Spleen (tissue), 11 donors: Measurements from ENCODE around the gene SPEF2. TPM values are rescaled to one million over a fixed set of nuclear protein-coding genes. Genes with fewer than 3 reads are reported as not detected.
A peak's percentile ranks its signal among the peaks of the same experiment; 100 is the strongest.

Source experiments
- DNase-seq: peaks from one replicate; pipeline ENCODE4 v3.0.0-alpha.2; 2020
- H3K27ac ChIP-seq, 8 donors: fragments of 200-600 bp; sonication (generic) in 7 of 8; 1 replicate in 4 of 8; 2 replicates in 4 of 8; pipeline versions ENCODE4 v1.5.0 to v1.8.0; 2016 to 2021; ENCODE audit warnings: inconsistent platforms in 4 of 8, mild to moderate bottlenecking in 4 of 8, moderate library complexity in 1 of 8
- H3K27me3 ChIP-seq, 7 donors: fragments of 200-600 bp; sonication (generic) in 6 of 7; replicated peaks in 1 of 7; 1 replicate in 4 of 7; 2 replicates in 3 of 7; pipeline versions ENCODE4 v1.5.0 to v1.8.0; 2016 to 2021; ENCODE audit warnings: inconsistent platforms in 3 of 7, mild to moderate bottlenecking in 1 of 7
- H3K36me3 ChIP-seq, 6 donors: fragments of 200-600 bp; sonication (generic) in 5 of 6; 1 replicate in 4 of 6; 2 replicates in 2 of 6; pipeline versions ENCODE4 v1.5.0 to v1.8.0; 2016 to 2021; ENCODE audit warnings: inconsistent platforms in 2 of 6
- H3K4me1 ChIP-seq, 6 donors: fragments of 200-600 bp; sonication (generic) in 5 of 6; 1 replicate in 3 of 6; 2 replicates in 3 of 6; pipeline versions ENCODE4 v1.5.0 to v1.8.0; 2016 to 2021; ENCODE audit warnings: inconsistent platforms in 3 of 6
- H3K4me3 ChIP-seq, 8 donors: fragments of 200-600 bp; sonication (generic) in 7 of 8; 1 replicate in 4 of 8; 2 replicates in 4 of 8; pipeline versions ENCODE4 v1.5.0 to v1.8.0; 2016 to 2021; ENCODE audit warnings: inconsistent platforms in 4 of 8, mild to moderate bottlenecking in 4 of 8, moderate library complexity in 2 of 8
- H3K9me3 ChIP-seq, 8 donors: fragments of 200-600 bp; sonication (generic) in 7 of 8; 1 replicate in 4 of 8; 2 replicates in 4 of 8; pipeline versions ENCODE4 v1.5.0 to v1.8.0; 2016 to 2021; ENCODE audit warnings: inconsistent platforms in 4 of 8
- CTCF ChIP-seq, 11 experiments: fragments of 200-600 bp in 7 of 11; fragments of 450-650 bp in 4 of 11; sonication (generic) in 4 of 11; IDR thresholded peaks in 8 of 11; conservative IDR thresholded peaks in 3 of 11; 1 replicate in 7 of 11; 2 replicates in 4 of 11; pipeline versions ENCODE4 v1.4.0 to v1.8.0; 2016 to 2021; ENCODE audit warnings: antibody characterized with exemption in 11 of 11, inconsistent platforms in 4 of 11, mild to moderate bottlenecking in 1 of 11
- POLR2A ChIP-seq, 3 donors: fragments of 450-650 bp; IDR thresholded peaks; one replicate each; pipeline ENCODE4 v1.5.1; 2017; ENCODE audit warnings: antibody characterized with exemption in 3 of 3, mild to moderate bottlenecking in 1 of 3
- POLR2AphosphoS5 ChIP-seq, 3 donors: sonication (generic); formaldehyde crosslinking; IDR thresholded peaks; one replicate each; pipeline ENCODE4 v1.5.1; 2017; ENCODE audit warnings: antibody characterized with exemption in 3 of 3
- WGBS, 5 donors: extraction: QIAGEN DNeasy Blood & Tissue Kit in 3 of 5; methylation state at CpG; one replicate each; pipeline versions ENCODE4 v1.1.5 to v1.1.7; 2013 to 2018; 5-methylcytosine and 5-hydroxymethylcytosine counted together
- intact Hi-C: fragments of 100-400 bp; cut with DNase I; formaldehyde crosslinking; loops from one replicate; pipeline ENCODE4 v1.15.0; 2023; ENCODE audit warnings: low total_unique reads
- polyA plus RNA-seq, 3 donors: library from polyadenylated mRNA; stranded (reverse); fragments of 200-250 nt; gene quantifications; one replicate each; pipeline ENCODE4 v1.2.1, GENCODE V29; 2013
- total RNA-seq, 7 donors: library from RNA; depleted of rRNA in 3 of 7; stranded (reverse); fragments of >200 nt in 3 of 7; fragmentation: NEBNext Ultra II Directional in 4 of 7; extraction: Animal tissue kit (Norgen Biotek cat#: 25700) in 4 of 7; gene quantifications; one replicate each; pipeline versions ENCODE4 v1.1.0 to v1.2.1, GENCODE V29; 2016 to 2021
- donor health status: healthy with polysubstance abuse.
- donor health status: DM: no; HTN: no; CAD: no; lungs with moderate emphysema.
- donor health status: DM: no; HTN: no; CAD: no.
- donor health status: Bipolar disorder and iron deficiency.
- donor health status: healthy.
- donor health status: DM: no; HTN: no; CAD: no.
- donor health status: DM: yes; HTN: yes; CAD: no.

The SPEF2 gene
- total and polyA plus RNA-seq, 10 donors: 1.7 to 22.6 (median 8.5) TPM

GRCh38 chr5:35618304-35618636 lies 607 bp downstream of the SPEF2 start:
- Histone ChIP-seq H3K4me3 (peak overlapping the region; percentile 55 to 88 (median 73)), H3K27me3 (peaks cover 0 to 5% (median 0%) of the 10 kb centered on the region in 7 donors), H3K36me3 (no peaks in the 10 kb centered on the region), H3K9me3 (peaks cover 0 to 6% (median 0%) of the 10 kb centered on the region in 8 donors), H3K4me1 (peaks cover 0 to 22% (median 9%) of the 10 kb centered on the region in 6 donors), H3K27ac (peak overlapping the region in 4 of 8 donors; percentile 59 to 69 (median 64))
- WGBS, 5 donors: 0 to 3% (median 2%) methylated on average over 4 of the region's 4 CpGs
- DNase-seq: no peak
- intact Hi-C loops: loop anchor here (5.0 kb wide), 1 partner anchor 309 kb away; no protein-coding TSS in a partner anchor
- TF ChIP-seq POLR2A (IDR thresholded peaks at IDR 0.05) (no peak), CTCF (IDR thresholded peaks at IDR 0.05 in 8 of 11, conservative IDR thresholded peaks at IDR 0.05 in 3 of 11) (no peak), POLR2AphosphoS5 (IDR thresholded peaks at IDR 0.05) (no peak)

DNA sequence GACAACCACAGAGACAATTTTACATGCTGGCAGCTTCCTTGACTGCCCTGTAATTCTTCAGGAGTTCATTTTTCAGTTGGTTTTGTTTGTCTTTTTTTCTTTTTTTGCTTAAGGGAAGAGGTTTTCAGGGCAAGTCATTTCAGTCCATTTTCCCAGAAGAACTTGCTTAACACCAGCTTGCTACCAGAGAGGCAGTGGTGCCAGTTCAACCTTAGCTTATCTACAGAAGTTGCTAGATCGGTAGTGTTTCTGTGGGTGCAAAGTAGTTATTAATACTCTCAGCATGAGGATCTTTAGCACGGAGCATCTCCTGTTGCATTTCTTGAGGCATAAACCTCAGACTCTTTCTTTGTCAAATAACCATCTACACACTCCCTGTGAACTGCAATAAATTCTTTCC lies 1.1 kb downstream of the SPEF2 start:
- Histone ChIP-seq H3K36me3 (no peaks in the 10 kb centered on the region), H3K27ac (no peak overlapping the region), H3K27me3 (peaks cover 0 to 5% (median 0%) of the 10 kb centered on the region in 7 donors), H3K4me1 (peaks cover 0 to 22% (median 9%) of the 10 kb centered on the region in 6 donors), H3K4me3 (peak overlapping the region in 4 of 8 donors; percentile 70 to 88 (median 83)), H3K9me3 (peaks cover 0 to 6% (median 0%) of the 10 kb centered on the region in 8 donors)
- TF ChIP-seq POLR2AphosphoS5 (IDR thresholded peaks at IDR 0.05) (no peak), CTCF (IDR thresholded peaks at IDR 0.05 in 8 of 11, conservative IDR thresholded peaks at IDR 0.05 in 3 of 11) (no peak), POLR2A (IDR thresholded peaks at IDR 0.05) (no peak)
- intact Hi-C loops: loop anchor here (5.0 kb wide), 1 partner anchor 309 kb away; no protein-coding TSS in a partner anchor
- DNase-seq: no peak
- 75 to 86% (median 77%) methylated on average over 2 of the region's 2 CpGs for WGBS, 5 donors

DNA sequence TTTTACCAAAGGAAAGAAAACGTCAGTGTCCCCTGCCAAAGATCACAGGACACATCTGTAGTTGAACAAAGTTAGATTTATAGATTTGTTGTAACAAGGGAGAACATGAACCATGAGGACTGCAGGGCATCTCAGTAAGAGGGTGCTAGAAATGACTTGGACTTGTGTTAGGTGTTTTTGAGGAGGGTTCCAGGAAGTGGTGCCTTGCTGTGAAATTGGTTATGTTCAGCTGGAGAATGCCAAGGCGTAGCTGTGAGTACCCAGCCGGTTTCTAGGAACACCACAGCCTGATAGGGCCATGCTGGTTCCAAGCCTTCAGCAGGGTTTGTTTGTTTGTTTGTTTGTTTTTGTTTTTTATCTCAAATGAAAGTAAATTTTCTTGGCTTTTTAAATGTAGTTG lies 5.3 kb downstream of the SPEF2 start:
- Histone ChIP-seq H3K36me3 (no peaks in the 10 kb centered on the region), H3K9me3 (no peaks in the 10 kb centered on the region), H3K27ac (no peak overlapping the region), H3K27me3 (peaks cover 0 to 2% (median 0%) of the 10 kb centered on the region in 7 donors), H3K4me1 (peaks cover 0 to 12% (median 9%) of the 10 kb centered on the region in 6 donors), H3K4me3 (no peak overlapping the region)
- TF ChIP-seq POLR2A (IDR thresholded peaks at IDR 0.05) (no peak), POLR2AphosphoS5 (IDR thresholded peaks at IDR 0.05) (no peak), CTCF (IDR thresholded peaks at IDR 0.05 in 8 of 11, conservative IDR thresholded peaks at IDR 0.05 in 3 of 11) (no peak)
- no peak for DNase-seq
- intact Hi-C loops: no loop called here
- WGBS, 5 donors: 70 to 81% (median 74%) methylated on average over 3 of the region's 3 CpGs

DNA sequence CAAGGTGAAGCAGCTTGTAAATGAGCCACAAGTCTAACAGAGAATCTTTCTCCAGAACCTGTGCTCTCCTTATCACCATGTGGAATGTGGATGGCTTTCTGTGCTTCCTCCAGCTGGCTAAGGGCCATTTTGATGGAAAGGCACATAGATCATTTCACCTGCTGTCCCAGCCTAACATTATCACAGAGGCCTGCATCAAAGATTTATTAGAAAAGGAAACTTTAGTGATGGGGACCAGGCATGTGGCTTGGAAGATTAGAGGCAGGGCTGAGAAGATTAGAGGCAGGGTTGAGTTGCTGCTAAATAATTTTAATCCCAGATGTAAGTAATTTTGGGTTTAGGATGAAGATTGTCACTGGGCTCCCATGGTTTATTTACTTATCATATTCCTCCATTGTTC lies 6.3 kb downstream of the SPEF2 start:
- Histone ChIP-seq H3K27me3 (no peaks in the 10 kb centered on the region), H3K4me3 (no peak overlapping the region), H3K9me3 (no peaks in the 10 kb centered on the region), H3K27ac (no peak overlapping the region), H3K4me1 (peaks cover 0 to 4% (median under 1%) of the 10 kb centered on the region in 6 donors), H3K36me3 (peaks cover 0 to 6% (median 0%) of the 10 kb centered on the region in 6 donors)
- intact Hi-C loops: no loop called here
- no peak for TF ChIP-seq CTCF (IDR thresholded peaks at IDR 0.05 in 8 of 11, conservative IDR thresholded peaks at IDR 0.05 in 3 of 11)
- TF ChIP-seq POLR2A (IDR thresholded peaks at IDR 0.05): no peak
- no peak for TF ChIP-seq POLR2AphosphoS5 (IDR thresholded peaks at IDR 0.05)
- DNase-seq: no peak
